ENCODE results near the gene CAPN3.

Gene CAPN3

DNA sequence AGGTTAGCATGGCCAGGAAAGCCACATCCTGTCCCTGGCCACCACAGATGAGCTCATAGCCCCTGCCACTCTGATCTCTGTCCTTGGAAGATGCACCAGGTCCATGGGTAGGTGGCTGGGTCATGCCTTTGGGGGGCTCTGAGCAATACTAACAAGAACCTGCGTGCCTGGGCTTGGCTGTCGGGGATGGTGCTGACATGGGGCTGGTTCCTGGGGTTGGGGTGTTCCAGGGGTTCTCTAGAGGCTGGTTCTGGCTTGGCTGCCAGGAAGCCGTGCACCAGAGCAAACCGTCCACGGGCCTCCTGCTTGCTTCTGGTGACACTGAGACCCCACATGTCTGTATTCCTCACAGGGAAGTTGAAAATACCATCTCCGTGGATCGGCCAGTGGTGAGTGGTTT is 44.1 kb downstream of the CAPN3 start:
- no peak for DNase-seq (ENCODE audit: extremely low read depth, low read depth)
- TF ChIP-seq, protein P1, sequence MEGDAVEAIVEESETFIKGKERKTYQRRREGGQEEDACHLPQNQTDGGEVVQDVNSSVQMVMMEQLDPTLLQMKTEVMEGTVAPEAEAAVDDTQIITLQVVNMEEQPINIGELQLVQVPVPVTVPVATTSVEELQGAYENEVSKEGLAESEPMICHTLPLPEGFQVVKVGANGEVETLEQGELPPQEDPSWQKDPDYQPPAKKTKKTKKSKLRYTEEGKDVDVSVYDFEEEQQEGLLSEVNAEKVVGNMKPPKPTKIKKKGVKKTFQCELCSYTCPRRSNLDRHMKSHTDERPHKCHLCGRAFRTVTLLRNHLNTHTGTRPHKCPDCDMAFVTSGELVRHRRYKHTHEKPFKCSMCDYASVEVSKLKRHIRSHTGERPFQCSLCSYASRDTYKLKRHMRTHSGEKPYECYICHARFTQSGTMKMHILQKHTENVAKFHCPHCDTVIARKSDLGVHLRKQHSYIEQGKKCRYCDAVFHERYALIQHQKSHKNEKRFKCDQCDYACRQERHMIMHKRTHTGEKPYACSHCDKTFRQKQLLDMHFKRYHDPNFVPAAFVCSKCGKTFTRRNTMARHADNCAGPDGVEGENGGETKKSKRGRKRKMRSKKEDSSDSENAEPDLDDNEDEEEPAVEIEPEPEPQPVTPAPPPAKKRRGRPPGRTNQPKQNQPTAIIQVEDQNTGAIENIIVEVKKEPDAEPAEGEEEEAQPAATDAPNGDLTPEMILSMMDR (IDR thresholded peaks at IDR 0.05; ENCODE audit: low read depth, low read length): no peak

- TF ChIP-seq, protein P1 (IDR thresholded peaks at IDR 0.05; ENCODE audit: low read depth, low read length): no peak
- no peak for DNase-seq (ENCODE audit: extremely low read depth, low read depth)
Measured at GRCh38 chr15:42404461-42405235, 45.3 kb downstream of the CAPN3 start.

- TF ChIP-seq, protein P1 (IDR thresholded peaks at IDR 0.05; ENCODE audit: low read depth, low read length): no peak
Measured at GRCh38 chr15:42405863-42406482, 46.7 kb downstream of the CAPN3 start.

GRCh38 chr15:42408178-42408577 is 48.9 kb downstream of the CAPN3 start:
- TF ChIP-seq, protein P1 (IDR thresholded peaks at IDR 0.05; ENCODE audit: low read depth, low read length): no peak
- no peak for DNase-seq (ENCODE audit: extremely low read depth, low read depth)

More at GRCh38 chr15:42405863-42406482, 46.7 kb downstream of the CAPN3 start:
- no peak for DNase-seq (ENCODE audit: extremely low read depth, low read depth)

GRCh38 chr15:42409011-42409410 is 49.7 kb downstream of the CAPN3 start:
- DNase-seq (ENCODE audit: extremely low read depth, low read depth): no peak
- TF ChIP-seq, protein P1 (IDR thresholded peaks at IDR 0.05; ENCODE audit: low read depth, low read length): no peak

DNA sequence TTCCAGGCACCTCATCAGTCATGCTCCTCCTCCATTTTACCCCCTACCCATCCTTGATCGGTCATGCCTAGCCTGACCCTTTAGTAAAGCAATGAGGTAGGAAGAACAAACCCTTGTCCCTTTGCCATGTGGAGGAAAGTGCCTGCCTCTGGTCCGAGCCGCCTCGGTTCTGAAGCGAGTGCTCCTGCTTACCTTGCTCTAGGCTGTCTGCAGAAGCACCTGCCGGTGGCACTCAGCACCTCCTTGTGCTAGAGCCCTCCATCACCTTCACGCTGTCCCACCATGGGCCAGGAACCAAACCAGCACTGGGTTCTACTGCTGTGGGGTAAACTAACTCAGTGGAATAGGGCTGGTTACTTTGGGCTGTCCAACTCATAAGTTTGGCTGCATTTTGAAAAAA is 52.6 kb downstream of the CAPN3 start:
- DNase-seq (ENCODE audit: extremely low read depth, low read depth): no peak
- TF ChIP-seq, protein P1 (IDR thresholded peaks at IDR 0.05; ENCODE audit: low read depth, low read length): no peak

DNA sequence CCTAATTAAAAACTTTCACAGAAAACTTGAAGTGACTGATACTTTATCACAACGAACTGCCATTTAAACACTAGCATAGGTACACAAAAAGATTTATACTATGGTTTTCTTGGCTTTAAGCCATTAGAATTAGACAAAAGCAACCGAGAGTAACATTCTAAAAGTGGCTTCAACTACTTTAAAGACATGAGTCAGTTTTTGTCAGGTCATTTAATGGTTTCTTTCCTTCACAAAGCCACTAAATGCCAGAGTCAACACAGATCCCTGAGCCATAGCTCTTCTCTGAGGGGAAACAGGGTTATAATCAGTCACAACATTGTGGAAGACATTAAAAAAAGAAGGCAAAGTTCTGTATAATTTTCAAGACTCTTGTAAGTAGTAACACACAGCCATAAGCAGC is 54.6 kb downstream of the CAPN3 start:
- no peak for DNase-seq (ENCODE audit: extremely low read depth, low read depth)
- TF ChIP-seq, protein P1 (IDR thresholded peaks at IDR 0.05; ENCODE audit: low read depth, low read length): no peak
